Small intestine (tissue), 16 donors: Measurements from ENCODE around the gene DDTL. TPM values are rescaled to one million over a fixed set of nuclear protein-coding genes. Genes with fewer than 3 reads are reported as not detected.
A peak's percentile ranks its signal among the peaks of the same experiment; 100 is the strongest.
"Not testable (repeated sequence)": the region's sequence is repeated elsewhere in the genome, so short reads cannot be mapped to it uniquely, and the experiment has no call there.

ENCODE experiments used
- DNase-seq, 2 donors: peaks; one replicate each; pipeline versions ENCODE4 v3.0.0 to v3.0.0-alpha.2; 2013
- FAIRE-seq: peaks from 2 replicates; lab custom pipeline; 2012; peaks lifted over from hg19 to GRCh38; lab: Jason Lieb, UNC
- H3K27ac ChIP-seq, 3 donors: one replicate each; pipeline ENCODE4 v1.5.1; 2013; ENCODE audit warnings: low read length in 2 of 3, mild to moderate bottlenecking in 2 of 3, control low read depth in 1 of 3, inconsistent platforms in 1 of 3, low read depth in 1 of 3, moderate library complexity in 1 of 3
- H3K27me3 ChIP-seq, 3 donors: one replicate each; pipeline ENCODE4 v1.6.1; 2013; ENCODE audit warnings: low read length in 3 of 3, inconsistent platforms in 1 of 3; ENCODE audit not compliant: control insufficient read depth in 3 of 3, insufficient read depth in 3 of 3
- H3K36me3 ChIP-seq, 3 donors: one replicate each; pipeline ENCODE4 v1.6.1; 2013; ENCODE audit warnings: low read length in 3 of 3, inconsistent platforms in 1 of 3, low read depth in 1 of 3, mild to moderate bottlenecking in 1 of 3, moderate library complexity in 1 of 3; ENCODE audit not compliant: control insufficient read depth in 3 of 3, insufficient read depth in 2 of 3
- H3K4me1 ChIP-seq, 3 donors: one replicate each; pipeline ENCODE4 v1.6.1; 2013; ENCODE audit warnings: low read length in 2 of 3, inconsistent platforms in 1 of 3, low read depth in 1 of 3, mild to moderate bottlenecking in 1 of 3, moderate library complexity in 1 of 3; ENCODE audit not compliant: control insufficient read depth in 3 of 3, insufficient read depth in 2 of 3
- H3K4me3 ChIP-seq, 3 donors: one replicate each; pipeline ENCODE4 v1.5.1; 2013; ENCODE audit warnings: low read length in 3 of 3, control low read depth in 1 of 3, inconsistent platforms in 1 of 3, low read depth in 1 of 3, mild to moderate bottlenecking in 1 of 3, moderate library complexity in 1 of 3
- H3K9me3 ChIP-seq, 2 donors: one replicate each; pipeline ENCODE4 v1.6.1; 2013; ENCODE audit warnings: low read depth in 1 of 2, low read length in 1 of 2; ENCODE audit not compliant: control insufficient read depth in 2 of 2, insufficient read depth in 1 of 2
- WGBS, 3 donors: extraction: QIAGEN DNeasy Blood & Tissue Kit; methylation state at CpG; one replicate each; pipeline ENCODE4 v1.1.7; 2013; 5-methylcytosine and 5-hydroxymethylcytosine counted together
- long read RNA-seq, 10 donors: transcript quantifications; one replicate each; lab custom pipeline, GENCODE V29; 2026
- polyA plus RNA-seq, 4 donors: library from polyadenylated mRNA; stranded (reverse) in 3 of 4; unstranded in 1 of 4; fragments of 200-250 nt in 3 of 4; fragments of 120-200 nt in 1 of 4; gene quantifications; one replicate each; pipeline versions ENCODE4 v1.2.1 to v1.2.3, GENCODE V29; 2013
- donor health status: healthy with polysubstance abuse.
- donor health status: control.
- donor health status: control.
- donor health status: Bipolar disorder and iron deficiency.
- donor health status: healthy.

DDTL gene
- polyA plus RNA-seq = 10 to 100 TPM in 2 of 4 donors, 1 to 10 TPM in 2; 1.4 to 10.9 (median 7.7) TPM
- long read RNA-seq, donor 1, partial matches to known transcripts = 5 of 7 reads
- long read RNA-seq, donor 1, other reads (novel, unspliced or antisense) = 0 of 7 reads
- long read RNA-seq, donor 2, partial matches to known transcripts = 47 of 173 reads
- long read RNA-seq, donor 2, other reads (novel, unspliced or antisense) = 124 of 173 reads
- long read RNA-seq, donor 3, partial matches to known transcripts = 254 of 254 reads
- long read RNA-seq, donor 3, other reads (novel, unspliced or antisense) = 0 of 254 reads
- long read RNA-seq, donor 4, partial matches to known transcripts = 0 of 7 reads
- long read RNA-seq, donor 4, other reads (novel, unspliced or antisense) = 7 of 7 reads
- long read RNA-seq, donor 5, partial matches to known transcripts = 75 of 200 reads
- long read RNA-seq, donor 5, other reads (novel, unspliced or antisense) = 125 of 200 reads
- long read RNA-seq, donor 6, partial matches to known transcripts = 46 of 279 reads
- long read RNA-seq, donor 6, other reads (novel, unspliced or antisense) = 233 of 279 reads
- long read RNA-seq, donor 7, partial matches to known transcripts = 90 of 630 reads
- long read RNA-seq, donor 7, other reads (novel, unspliced or antisense) = 539 of 630 reads
- long read RNA-seq, donor 8, partial matches to known transcripts = 0 of 14 reads
- long read RNA-seq, donor 8, other reads (novel, unspliced or antisense) = 14 of 14 reads
- long read RNA-seq, donor 9, partial matches to known transcripts = 9 of 72 reads
- long read RNA-seq, donor 9, other reads (novel, unspliced or antisense) = 63 of 72 reads
- long read RNA-seq, donor 10, partial matches to known transcripts = 0 of 1 reads
- long read RNA-seq, donor 10, other reads (novel, unspliced or antisense) = 0 of 1 reads

- WGBS, 3 donors = no CpG with 5 or more reads among the region's 30 CpGs
These were observed at the start of gene DDTL for GRCh38 chr22:23966568-23966967. Gene DDTL, plus strand, starts transcription at chr22:23966888. Its CDS starts 27 bp downstream, at chr22:23966915.

GRCh38 chr22:23920267-23920611 is 46.4 kb upstream of the DDTL start:
- H3K36me3 ChIP-seq = peaks cover 0 to 20% (median 11%) of the 10 kb centered on the region in 3 donors
- peak overlapping the region in 1 of 3 donors; percentile 77 for H3K27ac ChIP-seq
- WGBS, 3 donors = 87 to 96% (median 90%) methylated on average over 1 of the region's 1 CpG
- peaks cover 0 to 10% of the 10 kb centered on the region in 2 donors for H3K9me3 ChIP-seq
- DNase-seq, H3K4me3 ChIP-seq, H3K27me3 ChIP-seq, H3K4me1 ChIP-seq, FAIRE-seq: not testable (repeated sequence)

More at GRCh38 chr22:23966568-23966967, at the start of gene DDTL:
- H3K36me3 ChIP-seq = peaks cover 0 to 23% (median 6%) of the 10 kb centered on the region in 3 donors
- H3K27ac ChIP-seq, FAIRE-seq, H3K27me3 ChIP-seq, H3K4me3 ChIP-seq, H3K9me3 ChIP-seq, DNase-seq, H3K4me1 ChIP-seq: not testable (repeated sequence)

GRCh38 chr22:23921586-23922201 is 45.0 kb upstream of the DDTL start:
- Histone ChIP-seq H3K9me3 (peaks cover 0 to 19% of the 10 kb centered on the region in 2 donors), H3K36me3 (peaks cover 0 to 23% (median 22%) of the 10 kb centered on the region in 3 donors)
- not testable (repeated sequence) for H3K27ac ChIP-seq, H3K4me3 ChIP-seq, H3K4me1 ChIP-seq, H3K27me3 ChIP-seq, DNase-seq, FAIRE-seq
- 83 to 92% (median 91%) methylated on average over 13 of the region's 13 CpGs for WGBS, 3 donors

- Histone ChIP-seq H3K27me3 (no peaks in the 10 kb centered on the region), H3K4me3 (no peak overlapping the region), H3K27ac (no peak overlapping the region), H3K36me3 (peaks cover 0 to 27% (median 19%) of the 10 kb centered on the region in 3 donors), H3K9me3 (peaks cover 0 to 19% of the 10 kb centered on the region in 2 donors), H3K4me1 (no peaks in the 10 kb centered on the region)
- DNase-seq = no peak
- WGBS, 3 donors = 46 to 69% (median 55%) methylated on average over 2 of the region's 2 CpGs
- no peak for FAIRE-seq
These were observed 43.8 kb upstream of the DDTL start for GRCh38 chr22:23922921-23923320.

GRCh38 chr22:23925020-23925606 is 41.6 kb upstream of the DDTL start:
- H3K9me3 ChIP-seq = peaks cover 0 to 21% of the 10 kb centered on the region in 2 donors
- DNase-seq (no peak), FAIRE-seq (no peak)
- H3K36me3 ChIP-seq = peaks cover 0 to 24% (median 23%) of the 10 kb centered on the region in 3 donors
- no peaks in the 10 kb centered on the region for H3K27me3 ChIP-seq
- H3K4me1 ChIP-seq = no peaks in the 10 kb centered on the region
- H3K4me3 ChIP-seq = no peak overlapping the region
- 82 to 92% (median 89%) methylated on average over 6 of the region's 6 CpGs for WGBS, 3 donors
- no peak overlapping the region for H3K27ac ChIP-seq

GRCh38 chr22:23926561-23926960 is 40.1 kb upstream of the DDTL start:
- Histone ChIP-seq H3K27ac (no peak overlapping the region), H3K4me1 (no peaks in the 10 kb centered on the region), H3K27me3 (no peaks in the 10 kb centered on the region), H3K36me3 (peaks cover 0 to 23% (median 23%) of the 10 kb centered on the region in 3 donors), H3K4me3 (no peak overlapping the region), H3K9me3 (peaks cover 0 to 27% of the 10 kb centered on the region in 2 donors)
- FAIRE-seq (no peak), DNase-seq (no peak)
- 74 to 87% (median 78%) methylated on average over 14 of the region's 14 CpGs for WGBS, 3 donors

- no peaks in the 10 kb centered on the region for H3K9me3 ChIP-seq
These were observed 28.2 kb upstream of the DDTL start for GRCh38 chr22:23938328-23939016.

More at GRCh38 chr22:23938328-23939016, 28.2 kb upstream of the DDTL start:
- H3K4me3 ChIP-seq = no peak overlapping the region
- H3K27ac ChIP-seq = no peak overlapping the region
- H3K4me1 ChIP-seq = no peaks in the 10 kb centered on the region
- H3K27me3 ChIP-seq = no peaks in the 10 kb centered on the region
- FAIRE-seq = no peak
- 65 to 72% (median 68%) methylated on average over 5 of the region's 5 CpGs for WGBS, 3 donors
- H3K36me3 ChIP-seq = no peaks in the 10 kb centered on the region
- DNase-seq = peak in 1 of 2 donors; percentile 22
